ENCODE measurements around the gene FBH1.
"Not testable (repeated sequence)": the region's sequence is repeated elsewhere in the genome, so short reads cannot be mapped to it uniquely, and the experiment has no call there.

The FBH1 gene

GRCh38 chr10:5876181-5876768 lies 13.8 kb upstream of the FBH1 start:
- peak; percentile 53 for DNase-seq (ENCODE audit: low read depth, low spot score)

GRCh38 chr10:5877041-5877440 lies 13.0 kb upstream of the FBH1 start:
- DNase-seq (ENCODE audit: low read depth, low spot score) = not testable (repeated sequence)

- no peak for DNase-seq (ENCODE audit: low read depth, low spot score)
These were observed 7.1 kb upstream of the FBH1 start for GRCh38 chr10:5882961-5883360.

GRCh38 chr10:5885619-5886018 lies 4.4 kb upstream of the FBH1 start:
- DNase-seq (ENCODE audit: low read depth, low spot score) = no peak

- no peak for DNase-seq (ENCODE audit: low read depth, low spot score)
These were observed 3.0 kb upstream of the FBH1 start for GRCh38 chr10:5887029-5887428.

- DNase-seq (ENCODE audit: low read depth, low spot score) = no peak
These were observed 2.4 kb upstream of the FBH1 start for GRCh38 chr10:5887641-5888040.

- peak; percentile 35 for DNase-seq (ENCODE audit: low read depth, low spot score)
These were observed 1.7 kb upstream of the FBH1 start for GRCh38 chr10:5888351-5888750.

GRCh38 chr10:5888843-5889623 lies 1.0 kb upstream of the FBH1 start:
- DNase-seq (ENCODE audit: low read depth, low spot score) = peak; percentile 69

GRCh38 chr10:5890452-5890915 lies 441 bp downstream of the FBH1 start:
- peak; percentile 46 for DNase-seq (ENCODE audit: low read depth, low spot score)

- peak; percentile 12 for DNase-seq (ENCODE audit: low read depth, low spot score)
These were observed 966 bp downstream of the FBH1 start for GRCh38 chr10:5891009-5891408.

GRCh38 chr10:5892007-5892406 lies 2.0 kb downstream of the FBH1 start:
- peak; percentile 45 for DNase-seq (ENCODE audit: low read depth, low spot score)

- DNase-seq (ENCODE audit: low read depth, low spot score) = no peak
These were observed 3.3 kb downstream of the FBH1 start for GRCh38 chr10:5893321-5893720.

- no peak for DNase-seq (ENCODE audit: low read depth, low spot score)
These were observed 4.4 kb downstream of the FBH1 start for GRCh38 chr10:5894403-5894802.

GRCh38 chr10:5894873-5895272 lies 4.8 kb downstream of the FBH1 start:
- DNase-seq (ENCODE audit: low read depth, low spot score) = no peak

GRCh38 chr10:5895365-5895764 lies 5.3 kb downstream of the FBH1 start:
- no peak for DNase-seq (ENCODE audit: low read depth, low spot score)

GRCh38 chr10:5895804-5896203 lies 5.8 kb downstream of the FBH1 start:
- no peak for DNase-seq (ENCODE audit: low read depth, low spot score)

- no peak for DNase-seq (ENCODE audit: low read depth, low spot score)
These were observed 6.4 kb downstream of the FBH1 start for GRCh38 chr10:5896208-5897052.

- DNase-seq (ENCODE audit: low read depth, low spot score) = no peak
These were observed 7.0 kb downstream of the FBH1 start for GRCh38 chr10:5897053-5897340.

GRCh38 chr10:5897504-5897903 lies 7.5 kb downstream of the FBH1 start:
- no peak for DNase-seq (ENCODE audit: low read depth, low spot score)

GRCh38 chr10:5898163-5898562 lies 8.1 kb downstream of the FBH1 start:
- no peak for DNase-seq (ENCODE audit: low read depth, low spot score)

- DNase-seq (ENCODE audit: low read depth, low spot score) = no peak
These were observed 10.2 kb downstream of the FBH1 start for GRCh38 chr10:5900247-5900646.

- no peak for DNase-seq (ENCODE audit: low read depth, low spot score)
These were observed 12.7 kb downstream of the FBH1 start for GRCh38 chr10:5902511-5903274.

All from astrocyte of the hippocampus (primary cell).